OCI-LY3 (cell line): ENCODE data around the gene MTX2.

Source experiments
- H2AFZ ChIP-seq: fragments of 200-600, 300-600 bp; shearing (Covaris generic); 2 replicates; pipeline ENCODE4 v1.6.0; 2014; ENCODE audit warnings: antibody characterized with exemption, low read depth, low read length
- H3K27ac ChIP-seq: fragments of 200-600, 300-600 bp; sonication (generic); 2 replicates; pipeline ENCODE4 v1.5.1; 2014; ENCODE audit warnings: mild to moderate bottlenecking, low read length, moderate library complexity, mixed read lengths
- H3K27me3 ChIP-seq: fragments of 200-600, 300-600 bp; sonication (generic); 2 replicates; pipeline ENCODE4 v1.6.1; 2014; ENCODE audit warnings: low read depth, low read length, mixed read lengths
- H3K36me3 ChIP-seq: fragments of 200-600, 300-600 bp; sonication (generic); replicated peaks from 2 replicates; pipeline ENCODE3; 2014; ENCODE audit warnings: low read depth, low read length, mixed read lengths
- H3K4me1 ChIP-seq: fragments of 300-600, 200-600 bp; sonication (generic); 2 replicates; pipeline ENCODE4 v1.6.1; 2014; ENCODE audit warnings: low read length, mixed read lengths
- H3K4me2 ChIP-seq: fragments of 200-600, 300-600 bp; sonication (generic); 2 replicates; pipeline ENCODE4 v1.6.1; 2014; ENCODE audit warnings: low read length, mixed read lengths
- H3K4me3 ChIP-seq: fragments of 300-600, 200-600 bp; sonication (generic); 2 replicates; pipeline ENCODE4 v1.5.1; 2014; ENCODE audit warnings: antibody characterized with exemption, mild to moderate bottlenecking, low read length, moderate library complexity
- H3K79me2 ChIP-seq: fragments of 300-600, 200-600 bp; shearing (Covaris generic); 2 replicates; pipeline ENCODE4 v1.6.1; 2014; ENCODE audit warnings: mild to moderate bottlenecking, low read length, mixed read lengths
- H3K9ac ChIP-seq: fragments of 300-600, 200-600 bp; shearing (Covaris generic); 2 replicates; pipeline ENCODE4 v1.6.0; 2014; ENCODE audit warnings: mild to moderate bottlenecking, low read length, moderate library complexity
- H3K9me3 ChIP-seq: fragments of 200-600, 300-600 bp; shearing (Covaris generic); 2 replicates; pipeline ENCODE4 v1.6.1; 2014; ENCODE audit warnings: low read length, mixed read lengths; ENCODE audit not compliant: insufficient read depth
- H4K20me1 ChIP-seq: fragments of 200-600, 300-600 bp; sonication (generic); 2 replicates; pipeline ENCODE4 v1.6.1; 2016; ENCODE audit warnings: low read length, mixed read lengths; ENCODE audit not compliant: insufficient read depth
- CTCF ChIP-seq: fragments of 200-600, 300-600 bp; sonication (generic); IDR thresholded peaks from 2 replicates; pipeline ENCODE4 v1.5.1; 2014; ENCODE audit warnings: antibody characterized with exemption, low read length, low read depth
- EZH2phosphoT487 ChIP-seq: fragments of 200-600 bp; shearing (Covaris generic); IDR thresholded peaks from 2 replicates; pipeline ENCODE4 v1.6.1; 2018; ENCODE audit warnings: antibody characterized with exemption, mixed run types, low read depth

Gene MTX2

GRCh38 chr2:176317199-176317598 lies 48.0 kb downstream of the MTX2 start:
- Histone ChIP-seq H3K36me3 (no peaks in the 10 kb centered on the region), H2AFZ (no peak overlapping the region), H3K79me2 (no peaks in the 10 kb centered on the region), H4K20me1 (no peaks in the 10 kb centered on the region), H3K9me3 (no peaks in the 10 kb centered on the region), H3K9ac (no peak overlapping the region), H3K4me3 (no peak overlapping the region), H3K27me3 (no peaks in the 10 kb centered on the region), H3K4me2 (no peak overlapping the region), H3K4me1 (no peaks in the 10 kb centered on the region), H3K27ac (no peak overlapping the region)
- no peak for TF ChIP-seq CTCF
- TF ChIP-seq EZH2phosphoT487: no peak

- H2AFZ ChIP-seq: no peak overlapping the region
- H4K20me1 ChIP-seq: no peaks in the 10 kb centered on the region
- no peak overlapping the region for H3K27ac ChIP-seq
- no peaks in the 10 kb centered on the region for H3K27me3 ChIP-seq
- H3K36me3 ChIP-seq: no peaks in the 10 kb centered on the region
- no peak overlapping the region for H3K4me3 ChIP-seq
- H3K9ac ChIP-seq: no peak overlapping the region
- TF ChIP-seq EZH2phosphoT487 (no peak), CTCF (no peak)
- H3K4me2 ChIP-seq: no peak overlapping the region
- no peaks in the 10 kb centered on the region for H3K4me1 ChIP-seq
- no peaks in the 10 kb centered on the region for H3K79me2 ChIP-seq
- no peaks in the 10 kb centered on the region for H3K9me3 ChIP-seq
These were observed 48.4 kb downstream of the MTX2 start for GRCh38 chr2:176317623-176318065.

- no peak overlapping the region for H3K27ac ChIP-seq
- H3K79me2 ChIP-seq: no peaks in the 10 kb centered on the region
- H3K27me3 ChIP-seq: no peaks in the 10 kb centered on the region
- H3K4me1 ChIP-seq: no peaks in the 10 kb centered on the region
- no peaks in the 10 kb centered on the region for H3K9me3 ChIP-seq
- no peaks in the 10 kb centered on the region for H4K20me1 ChIP-seq
- H3K4me3 ChIP-seq: no peak overlapping the region
- no peak overlapping the region for H2AFZ ChIP-seq
- no peaks in the 10 kb centered on the region for H3K36me3 ChIP-seq
- no peak overlapping the region for H3K9ac ChIP-seq
- TF ChIP-seq EZH2phosphoT487: no peak
- TF ChIP-seq CTCF: no peak
- H3K4me2 ChIP-seq: no peak overlapping the region
These were observed 52.7 kb downstream of the MTX2 start for GRCh38 chr2:176321916-176322315.

GRCh38 chr2:176324862-176325261 lies 55.6 kb downstream of the MTX2 start:
- Histone ChIP-seq H3K4me2 (no peak overlapping the region), H3K27ac (no peak overlapping the region)
- TF ChIP-seq CTCF: no peak
- no peak for TF ChIP-seq EZH2phosphoT487

More at GRCh38 chr2:176324862-176325261, 55.6 kb downstream of the MTX2 start:
- Histone ChIP-seq H3K27me3 (no peaks in the 10 kb centered on the region), H2AFZ (no peak overlapping the region), H3K36me3 (no peaks in the 10 kb centered on the region), H3K9me3 (no peaks in the 10 kb centered on the region), H3K79me2 (no peaks in the 10 kb centered on the region), H3K4me1 (peaks cover 12% of the 10 kb centered on the region), H3K9ac (no peak overlapping the region), H3K4me3 (no peak overlapping the region), H4K20me1 (no peaks in the 10 kb centered on the region)
